GF-D8 (cell line): Measurements from ENCODE around the gene PDHA2.
"Not testable (repeated sequence)": the region's sequence is repeated elsewhere in the genome, so short reads cannot be mapped to it uniquely, and the experiment has no call there.

Experiments used
- DNase-seq: peaks from one replicate; lab custom pipeline; 2025; lab: John Stamatoyannopoulos, UW

PDHA2 gene

GRCh38 chr4:95839891-95840290 is at the start of gene PDHA2:
PDHA2 (plus strand) TSS chr4:95840093; CDS start chr4:95840151, 58 bp downstream.
- DNase-seq: no peak

GRCh38 chr4:95798003-95798402 is 41.9 kb upstream of the PDHA2 start:
- no peak for DNase-seq

DNA sequence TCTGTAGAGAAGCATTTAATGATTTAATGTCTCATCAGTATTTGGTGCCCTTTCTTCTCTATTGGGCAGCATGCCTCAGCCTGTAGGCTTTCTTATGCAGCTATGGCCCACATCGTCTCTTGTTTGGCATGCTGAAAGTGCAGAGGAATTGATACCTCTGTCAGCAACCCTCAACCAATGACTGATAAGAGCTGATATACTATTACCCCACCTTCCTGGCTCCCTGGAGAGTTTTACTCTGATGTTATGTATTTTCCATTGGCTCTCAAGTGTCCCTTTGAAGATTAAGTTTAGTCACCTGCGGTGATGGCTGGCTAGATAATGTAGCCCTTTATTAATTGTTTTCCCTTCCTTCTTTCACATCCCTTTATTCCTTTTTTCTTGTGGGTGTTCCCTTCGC is 41.2 kb upstream of the PDHA2 start:
- DNase-seq: no peak

DNA sequence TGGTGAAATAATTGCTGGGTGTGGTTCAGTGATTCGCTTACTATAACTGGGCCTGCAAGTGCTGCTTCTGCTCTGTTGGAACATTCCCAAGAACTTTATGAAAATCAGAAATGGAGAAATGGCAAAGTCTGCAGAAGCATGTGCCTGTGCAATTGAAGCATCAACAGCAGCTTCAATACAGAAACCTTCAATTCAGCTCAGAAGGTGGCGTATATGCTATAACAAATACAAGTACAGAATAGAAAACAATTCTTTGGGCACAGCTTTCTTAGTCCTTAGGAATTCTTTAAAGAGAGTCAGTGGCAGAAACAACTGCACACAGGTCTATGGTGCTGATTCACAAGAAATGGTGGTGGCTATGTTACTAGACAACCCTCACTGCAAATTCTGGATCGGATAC is 18.0 kb upstream of the PDHA2 start:
- DNase-seq: no peak

GRCh38 chr4:95825546-95825945 is 14.3 kb upstream of the PDHA2 start:
- DNase-seq: no peak

DNA sequence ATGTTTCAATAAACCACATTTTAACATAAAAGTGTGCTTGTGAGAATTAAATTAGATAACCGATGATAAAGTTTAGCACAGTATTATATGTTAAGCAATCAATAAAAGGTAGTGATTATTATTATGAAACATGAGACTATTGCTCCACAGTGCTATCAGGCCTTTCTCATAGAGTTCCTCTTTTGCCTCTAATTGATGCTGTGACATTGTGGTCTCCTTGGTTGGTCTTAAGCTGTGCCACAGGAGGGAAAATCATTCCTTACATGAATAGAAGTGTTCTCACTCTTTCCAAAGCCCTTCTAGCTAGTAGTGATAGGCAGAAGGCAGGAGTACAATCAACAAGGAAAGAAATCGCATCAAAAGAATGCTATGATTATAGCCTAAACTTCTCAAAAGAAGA is 9.2 kb upstream of the PDHA2 start:
- no peak for DNase-seq

DNA sequence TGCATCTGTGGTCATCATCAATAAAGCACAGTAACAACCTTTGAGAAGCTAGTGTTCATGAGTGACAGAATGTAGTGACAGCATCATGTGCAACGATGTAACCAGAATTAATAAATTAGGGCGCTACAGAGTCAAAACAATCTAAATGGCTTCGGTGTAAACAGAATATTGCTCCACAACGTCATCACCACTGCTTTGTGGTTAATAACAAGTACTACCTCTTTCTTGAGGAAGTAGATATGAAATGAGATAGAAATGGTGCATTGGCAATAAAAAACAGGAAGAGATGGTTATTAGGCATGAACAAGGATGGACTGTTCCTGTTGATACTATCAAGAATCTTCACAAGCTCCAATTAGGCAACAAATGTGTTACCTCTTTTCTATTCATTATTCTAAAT is 8.7 kb upstream of the PDHA2 start:
- no peak for DNase-seq

- DNase-seq: no peak
These were observed 6.1 kb upstream of the PDHA2 start for GRCh38 chr4:95833711-95834194.

GRCh38 chr4:95835672-95836071 is 4.2 kb upstream of the PDHA2 start:
- no peak for DNase-seq

- no peak for DNase-seq
These were observed 1.7 kb upstream of the PDHA2 start for GRCh38 chr4:95838192-95838591.

- no peak for DNase-seq
These were observed 8.1 kb downstream of the PDHA2 start for GRCh38 chr4:95847908-95848460.

- DNase-seq: no peak
These were observed 10.3 kb downstream of the PDHA2 start for GRCh38 chr4:95850161-95850560.

DNA sequence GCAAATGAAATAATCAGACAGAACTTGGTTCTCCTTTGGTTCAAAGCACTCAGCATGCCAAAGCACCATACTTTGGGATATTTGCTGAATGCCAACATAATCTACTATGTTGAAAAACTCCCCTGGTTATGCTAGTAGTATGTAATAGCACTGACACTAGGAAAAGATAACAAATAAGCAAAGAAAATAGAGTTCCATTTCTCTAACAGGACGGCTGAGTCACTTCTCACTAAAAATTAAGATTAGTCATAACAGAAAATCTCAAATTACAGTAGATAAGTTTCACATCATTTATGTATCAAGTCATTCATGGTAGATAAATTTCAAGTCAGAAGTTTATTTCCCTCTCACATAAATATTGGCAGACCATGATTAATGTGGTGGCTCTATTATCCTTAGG is 17.9 kb downstream of the PDHA2 start:
- no peak for DNase-seq

- no peak for DNase-seq
These were observed 28.0 kb downstream of the PDHA2 start for GRCh38 chr4:95867919-95868318.

GRCh38 chr4:95869414-95869813 is 29.5 kb downstream of the PDHA2 start:
- DNase-seq: not testable (repeated sequence)

DNA sequence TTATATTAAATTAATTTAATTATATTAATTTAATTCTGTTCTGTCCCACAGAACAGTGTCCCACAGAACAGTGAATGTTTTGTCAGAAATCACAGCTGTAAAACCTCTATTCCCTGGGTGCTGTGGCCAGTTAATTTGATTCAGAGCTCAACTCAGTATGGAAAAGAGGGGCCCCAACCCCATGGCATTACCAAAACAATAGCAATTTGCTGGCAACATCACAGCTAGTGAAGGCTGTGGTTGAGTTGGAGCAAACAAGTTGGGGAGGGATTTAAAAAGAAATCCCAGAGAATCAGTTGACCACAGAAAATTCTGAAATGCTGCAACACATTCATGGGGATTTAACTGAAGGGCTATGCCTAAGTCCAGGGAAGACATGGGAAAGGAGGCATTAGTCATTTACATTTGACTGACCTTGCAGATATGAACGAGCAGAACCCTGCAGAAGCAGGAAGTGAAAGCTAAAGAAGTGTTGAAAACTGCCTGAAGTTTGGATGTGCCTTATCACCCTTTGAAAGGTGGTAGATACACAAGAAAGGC is 30.1 kb downstream of the PDHA2 start:
- no peak for DNase-seq

GRCh38 chr4:95877636-95878035 is 37.7 kb downstream of the PDHA2 start:
- no peak for DNase-seq

DNA sequence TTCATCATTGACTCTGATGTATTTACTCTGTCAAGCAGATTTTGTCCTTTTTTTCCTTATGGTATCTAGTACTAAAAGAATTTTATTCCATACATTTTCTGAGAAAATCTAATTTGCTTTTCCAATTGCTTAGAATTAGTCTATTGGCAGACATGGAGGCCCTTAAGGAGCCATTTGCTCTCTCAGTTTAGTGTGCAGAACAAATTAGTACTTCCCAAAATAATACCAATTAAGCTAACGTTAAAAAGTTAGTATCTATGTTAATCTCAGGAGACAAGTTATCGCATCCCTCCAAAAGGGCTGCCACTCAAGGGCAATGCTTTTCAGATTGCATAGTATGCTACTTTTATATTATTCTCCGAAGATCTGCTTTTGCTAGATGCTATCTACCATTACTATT is 47.7 kb downstream of the PDHA2 start:
- no peak for DNase-seq

- DNase-seq: no peak
These were observed 49.8 kb downstream of the PDHA2 start for GRCh38 chr4:95889662-95890061.
